GM19452 (cell line): ENCODE results near the gene ACP4.
"Not testable (repeated sequence)": the region's sequence is repeated elsewhere in the genome, so short reads cannot be mapped to it uniquely, and the experiment has no call there.

Source experiments
- ATAC-seq: cut with Tn5 transposase; IDR thresholded peaks from one replicate; pipeline ENCODE4 v1.9.1; 2021; ENCODE audit not compliant: unreplicated experiment

ACP4 gene

DNA sequence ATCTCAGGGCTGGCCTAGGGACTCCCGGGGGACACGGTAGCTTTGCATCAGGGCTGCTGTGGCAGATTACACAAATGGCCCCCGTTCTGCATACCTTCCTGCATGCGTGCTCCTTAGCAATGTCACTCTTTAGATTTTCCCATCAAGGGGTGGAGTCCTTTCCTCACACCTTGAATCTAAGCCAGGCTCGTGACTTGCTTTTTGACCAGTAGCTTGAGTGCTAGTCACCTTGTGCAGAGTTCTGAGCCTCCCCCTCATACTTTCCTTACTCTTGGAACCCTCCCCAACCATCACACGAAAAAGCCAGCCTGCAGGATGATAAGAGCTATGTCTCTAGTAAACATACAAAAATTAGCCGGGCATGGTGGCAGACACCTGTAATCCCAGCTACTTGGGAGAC is 16.8 kb upstream of the ACP4 start:
- not testable (repeated sequence) for ATAC-seq

DNA sequence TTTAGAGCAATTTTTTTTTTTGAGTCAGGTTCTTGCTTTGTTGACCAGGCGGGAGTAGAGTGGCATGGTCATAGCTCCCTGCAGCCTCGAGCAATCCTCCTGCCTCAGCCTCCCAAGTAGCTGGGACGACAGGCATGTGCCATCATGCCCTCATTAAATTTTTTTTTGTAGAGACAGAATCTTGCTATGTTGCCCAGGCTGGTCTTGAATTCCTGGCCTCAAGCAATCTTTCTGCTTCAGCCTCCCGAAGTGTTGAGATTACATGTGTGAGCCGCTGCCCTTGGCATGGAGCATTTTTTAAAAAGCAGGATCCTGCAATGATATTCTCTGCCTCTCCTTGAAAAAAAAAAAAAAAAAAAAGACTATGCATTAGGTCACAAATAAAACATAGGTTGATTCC is 14.1 kb upstream of the ACP4 start:
- ATAC-seq: no peak

DNA sequence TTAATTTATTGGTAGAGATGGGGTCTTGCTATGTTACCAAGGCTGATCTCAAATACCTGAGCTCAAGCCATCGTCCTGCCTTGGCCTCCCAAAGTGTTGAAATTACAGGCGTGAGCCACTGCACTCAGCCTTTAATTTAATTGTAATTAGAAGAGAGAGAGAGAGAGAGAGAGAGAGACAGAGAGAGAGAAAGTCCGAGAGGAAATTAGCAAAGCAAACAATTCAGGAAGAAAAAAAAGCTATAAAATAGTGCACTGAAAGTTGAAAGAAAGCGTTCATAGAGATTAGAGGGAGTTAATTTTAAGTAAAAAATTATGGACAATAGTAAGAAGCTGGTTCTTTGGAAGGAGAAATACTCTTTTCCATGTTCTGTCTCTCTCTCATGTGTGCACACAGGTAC is 13.0 kb upstream of the ACP4 start:
- ATAC-seq: no peak

DNA sequence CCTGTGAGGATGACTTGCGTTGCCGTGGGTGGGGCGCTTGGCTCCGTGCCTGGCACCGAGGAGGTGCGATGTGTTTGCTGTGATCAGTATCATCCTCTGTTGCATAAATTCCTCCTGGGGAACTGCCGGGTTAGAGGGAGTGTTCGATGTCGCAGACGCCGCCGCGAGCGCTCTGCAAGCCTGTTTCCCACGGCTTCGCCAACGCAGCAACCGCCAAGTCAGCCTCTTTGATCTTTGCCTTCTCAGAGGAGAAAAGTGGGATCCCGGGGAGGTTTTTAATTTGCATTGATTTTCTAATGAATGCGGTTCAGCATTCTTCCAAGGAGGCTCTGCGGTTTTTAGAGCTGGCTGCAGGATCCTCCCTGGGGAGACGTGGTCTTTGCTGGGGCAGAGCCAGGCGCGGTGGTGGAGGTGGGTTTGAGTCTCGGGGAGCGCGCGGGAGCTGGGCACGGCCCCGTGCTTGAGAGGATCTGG is 12.3 kb upstream of the ACP4 start:
- no peak for ATAC-seq

DNA sequence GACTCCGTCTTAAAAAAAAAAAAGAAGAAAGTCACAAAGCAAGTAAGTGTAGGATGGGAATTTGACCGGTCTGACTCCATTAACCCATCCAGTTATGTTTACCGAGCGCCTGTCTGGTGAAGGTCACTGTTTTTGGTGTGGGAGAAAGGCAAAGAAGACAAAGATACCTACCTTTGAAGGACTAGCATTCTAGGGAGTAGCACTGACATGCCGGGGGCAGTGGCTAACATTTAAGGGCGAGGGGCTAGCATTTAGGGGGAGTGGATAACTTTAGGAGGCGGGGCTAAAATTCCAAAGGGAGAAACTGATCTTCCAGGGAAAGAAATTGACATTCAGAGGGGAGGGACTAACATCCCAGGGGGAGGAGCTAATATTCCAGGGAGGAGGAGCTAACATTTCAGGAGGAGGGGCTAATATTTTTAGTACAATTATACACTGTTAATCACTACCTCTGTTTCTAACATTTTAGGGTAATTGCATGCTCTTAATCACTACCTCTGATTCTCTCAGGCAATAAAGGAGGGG is 11.2 kb upstream of the ACP4 start:
- ATAC-seq: no peak

DNA sequence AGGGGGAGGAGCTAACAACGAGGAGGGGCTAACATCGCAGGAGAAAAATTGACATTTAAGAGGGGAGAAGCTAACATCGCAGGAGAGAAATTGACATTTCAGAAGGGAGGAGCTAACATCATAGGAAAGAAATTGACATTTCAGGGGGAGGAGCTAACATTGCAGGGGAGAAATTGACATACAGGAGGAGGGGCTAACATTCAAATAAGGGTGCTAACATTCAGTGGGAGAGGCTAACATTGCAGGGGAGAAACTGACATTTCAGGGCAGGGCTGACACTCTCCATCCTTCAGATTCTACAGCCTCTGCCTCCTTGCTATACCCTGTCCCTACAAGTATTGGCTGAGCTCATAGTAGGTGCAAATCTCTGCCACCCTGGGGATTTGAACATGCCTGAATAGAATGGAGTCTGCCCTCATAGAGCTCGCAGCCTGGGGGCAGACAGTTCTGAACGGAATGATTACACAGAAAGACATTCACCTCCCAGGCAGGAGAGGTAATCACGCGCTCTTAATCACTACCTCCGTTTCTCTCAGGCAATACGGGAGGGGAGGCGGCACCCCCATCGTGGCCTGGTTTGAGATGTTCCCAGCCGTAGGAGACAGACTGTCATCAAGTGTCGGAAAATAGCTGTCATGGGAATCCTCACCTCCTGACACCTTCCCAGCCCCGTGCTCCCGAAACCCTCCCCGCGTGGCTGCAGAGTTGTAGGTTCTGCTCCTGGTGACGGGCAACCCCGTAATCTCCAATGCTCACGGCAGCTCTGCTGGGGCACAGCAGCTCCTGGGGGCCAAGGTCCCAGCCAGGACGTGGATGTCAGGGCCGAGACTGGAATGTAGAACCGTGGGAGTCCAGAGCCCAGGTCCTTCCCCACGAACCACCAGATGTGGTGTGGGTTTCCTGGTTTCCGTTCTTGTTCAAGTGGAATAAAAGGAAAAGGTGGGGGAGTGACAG is 10.4 kb upstream of the ACP4 start:
- no peak for ATAC-seq

DNA sequence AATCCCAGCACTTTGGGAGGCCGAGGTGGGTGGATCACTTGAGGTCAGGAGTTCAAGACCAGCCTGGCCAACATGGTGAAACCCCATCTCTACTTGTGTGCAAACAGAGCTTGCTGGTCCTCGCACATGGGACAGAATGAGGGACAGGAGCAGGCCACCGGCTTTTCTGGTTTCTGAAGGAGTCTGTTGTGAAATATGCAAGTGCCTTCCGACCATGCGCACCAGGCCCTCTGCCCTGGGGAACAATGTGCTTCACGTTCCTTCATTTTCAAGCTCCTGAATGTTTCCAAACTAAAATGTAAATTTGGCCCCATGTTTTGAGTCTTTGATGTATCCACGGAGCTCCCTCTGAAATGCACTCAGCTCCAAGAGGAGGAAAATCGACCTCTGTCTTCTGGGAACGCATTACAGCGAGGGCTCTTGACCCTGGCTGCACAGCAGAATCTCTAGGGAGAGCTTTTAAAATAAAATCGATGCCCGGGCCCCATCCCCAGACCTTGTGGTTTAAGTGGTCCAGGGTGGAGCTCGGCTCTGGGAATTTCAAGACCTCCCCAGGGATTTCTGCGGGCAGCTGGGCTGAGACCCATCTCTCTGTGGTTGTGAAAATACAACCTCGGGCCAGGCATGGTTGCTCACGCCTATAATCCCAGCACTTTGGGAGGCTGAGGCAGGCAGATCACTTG is 9.3 kb upstream of the ACP4 start:
- no peak for ATAC-seq

DNA sequence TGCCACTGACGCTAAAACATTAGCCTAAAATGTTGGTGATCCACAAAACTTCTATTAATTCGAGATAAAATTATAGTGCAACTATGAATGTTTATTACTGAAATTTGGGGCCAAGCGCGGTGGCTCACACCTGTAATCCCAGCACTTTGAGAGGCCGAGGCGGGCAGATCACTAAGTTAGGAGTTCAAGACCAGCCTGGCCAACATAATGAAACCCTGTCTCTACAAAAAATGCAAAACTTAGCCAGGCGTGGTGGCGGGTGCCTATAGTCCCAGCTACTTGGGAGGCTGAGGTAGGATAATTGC is 6.4 kb upstream of the ACP4 start:
- not testable (repeated sequence) for ATAC-seq

DNA sequence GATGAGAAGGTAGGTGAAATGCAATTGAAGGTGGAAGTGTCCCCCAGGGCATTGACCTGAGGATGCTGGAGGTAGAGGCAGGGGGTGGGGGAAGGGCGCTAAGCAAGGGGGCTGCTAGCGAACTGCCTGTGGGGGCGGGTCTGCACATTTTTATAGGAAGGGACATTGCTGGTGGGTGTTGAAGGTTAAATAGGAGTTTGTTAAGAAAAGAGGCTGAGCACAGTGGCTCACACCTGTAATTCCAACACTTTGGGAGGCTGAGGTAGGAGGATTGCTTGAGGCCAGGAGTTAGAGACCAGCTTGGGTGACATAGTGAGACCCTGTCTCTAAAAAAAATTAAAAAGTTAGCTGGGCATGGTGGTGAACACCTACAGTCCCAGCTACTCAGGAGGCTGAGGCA is 5.5 kb upstream of the ACP4 start:
- no peak for ATAC-seq

DNA sequence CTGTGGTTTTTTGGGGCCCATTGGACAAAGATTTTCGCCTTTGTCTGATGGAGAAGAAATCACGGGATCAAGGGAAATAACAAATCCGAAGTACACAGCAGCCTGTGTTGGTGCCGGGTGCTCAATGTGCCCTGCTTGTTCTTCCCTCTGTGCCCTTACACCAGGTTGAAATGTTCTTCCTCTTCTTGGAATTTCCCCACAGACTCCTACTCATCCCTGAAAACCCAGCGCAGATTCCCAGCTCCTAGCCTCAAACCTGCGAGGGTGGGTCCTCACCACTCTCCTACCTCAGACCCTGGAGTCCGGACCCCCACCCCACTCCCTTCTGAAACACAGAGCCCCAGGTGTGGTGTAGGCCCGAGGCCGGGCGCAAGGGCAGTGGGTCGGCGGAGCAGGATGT is 4.9 kb upstream of the ACP4 start:
- ATAC-seq: no peak

DNA sequence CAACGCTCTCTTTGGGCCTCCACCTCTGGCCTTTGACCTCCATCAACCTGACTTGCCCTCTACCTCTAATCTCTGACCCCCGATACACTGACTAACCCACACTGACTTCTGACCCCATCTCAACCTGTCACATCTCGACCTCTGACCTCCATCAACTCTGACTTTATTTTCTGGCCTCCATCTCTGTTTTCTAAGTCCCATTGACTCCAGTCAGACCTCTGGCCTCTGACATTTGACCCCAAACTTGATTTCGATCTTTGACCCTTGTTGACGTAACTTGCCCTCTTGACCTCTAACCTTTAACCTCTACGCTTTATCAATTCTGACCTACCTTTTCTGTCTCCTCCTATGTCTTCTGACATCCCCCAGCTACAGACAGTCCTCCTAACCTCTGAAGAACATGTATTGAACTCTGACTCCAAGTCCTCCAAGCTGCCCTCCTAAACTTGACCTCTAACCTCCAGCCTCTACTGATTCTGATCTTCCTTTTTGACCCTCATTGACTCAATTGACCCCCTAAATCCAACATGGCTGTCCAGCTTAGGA is 780 bp downstream of the ACP4 start:
- ATAC-seq: no peak

DNA sequence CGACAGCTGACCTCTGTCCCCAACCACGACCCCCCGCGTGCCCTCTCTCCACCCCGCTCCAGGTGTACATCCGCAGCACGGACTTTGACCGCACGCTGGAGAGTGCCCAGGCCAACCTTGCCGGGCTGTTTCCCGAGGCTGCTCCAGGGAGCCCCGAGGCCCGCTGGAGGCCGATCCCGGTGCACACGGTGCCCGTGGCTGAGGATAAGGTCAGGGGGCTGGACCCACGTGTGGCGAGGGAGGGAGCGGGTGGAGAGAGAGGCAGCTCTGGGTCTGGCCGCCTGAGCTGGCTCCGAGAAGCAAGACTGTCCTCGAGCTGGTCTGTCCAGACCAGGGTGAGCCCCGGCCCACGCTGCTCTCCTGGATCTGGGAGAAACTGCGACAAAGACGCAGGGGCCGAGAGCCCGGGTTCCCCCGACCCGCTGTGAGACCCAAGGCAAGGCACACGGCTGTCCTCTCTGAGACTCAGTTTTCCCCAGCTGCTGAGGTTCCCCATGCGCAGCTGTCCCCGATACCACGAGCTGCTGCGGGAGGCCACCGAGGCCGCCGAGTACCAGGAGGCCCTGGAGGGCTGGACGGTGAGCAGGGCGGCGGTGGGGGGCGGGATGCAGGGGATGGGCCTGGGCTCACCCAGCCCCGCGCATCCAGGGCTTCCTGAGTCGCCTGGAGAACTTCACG is 1.5 kb downstream of the ACP4 start:
- ATAC-seq: no peak

DNA sequence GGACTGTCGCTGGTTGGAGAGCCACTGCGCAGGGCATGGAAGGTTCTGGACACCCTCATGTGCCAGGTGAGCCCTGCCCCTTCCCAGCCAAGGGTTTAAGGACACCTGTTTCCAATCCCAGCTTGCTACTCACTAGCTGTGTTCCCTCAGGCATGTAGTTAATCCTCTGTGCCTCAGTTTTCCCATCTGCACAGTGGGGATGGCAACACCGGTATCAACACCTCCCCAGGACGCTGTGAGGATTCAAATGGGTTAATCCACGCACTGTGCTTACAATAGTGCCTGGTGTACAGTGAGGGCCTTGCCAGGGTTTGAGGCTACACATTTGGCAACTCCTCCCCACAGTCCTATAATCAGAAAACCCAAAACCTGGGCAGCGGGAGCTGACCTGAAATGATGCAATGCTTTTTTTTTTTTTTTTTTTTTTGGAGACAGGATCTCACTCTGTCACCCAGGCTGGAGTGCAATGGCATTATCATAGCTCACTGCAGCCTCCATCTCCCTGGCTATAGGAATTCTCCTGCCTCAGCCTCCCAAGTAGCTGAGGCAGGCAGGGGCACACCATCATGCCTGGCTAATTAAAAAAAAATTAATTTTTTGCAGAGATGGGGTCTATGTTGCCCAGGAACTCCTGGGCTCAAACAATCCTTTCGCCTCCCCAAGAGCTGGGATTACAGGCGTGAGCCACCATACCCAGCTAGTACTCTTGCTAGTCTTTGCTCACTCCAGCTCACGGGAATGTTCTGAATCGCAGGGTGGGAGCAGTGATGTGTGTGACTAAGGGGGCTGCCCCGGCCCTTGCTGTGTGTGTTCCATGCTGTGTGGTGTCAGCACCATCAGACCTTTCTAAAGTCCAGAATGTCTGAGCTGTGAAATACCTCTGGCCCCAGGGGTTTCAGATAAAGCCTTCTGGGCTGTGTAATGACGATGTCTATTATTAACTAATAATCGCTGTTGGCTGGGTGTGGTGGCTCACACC is 2.3 kb downstream of the ACP4 start:
- ATAC-seq: no peak

DNA sequence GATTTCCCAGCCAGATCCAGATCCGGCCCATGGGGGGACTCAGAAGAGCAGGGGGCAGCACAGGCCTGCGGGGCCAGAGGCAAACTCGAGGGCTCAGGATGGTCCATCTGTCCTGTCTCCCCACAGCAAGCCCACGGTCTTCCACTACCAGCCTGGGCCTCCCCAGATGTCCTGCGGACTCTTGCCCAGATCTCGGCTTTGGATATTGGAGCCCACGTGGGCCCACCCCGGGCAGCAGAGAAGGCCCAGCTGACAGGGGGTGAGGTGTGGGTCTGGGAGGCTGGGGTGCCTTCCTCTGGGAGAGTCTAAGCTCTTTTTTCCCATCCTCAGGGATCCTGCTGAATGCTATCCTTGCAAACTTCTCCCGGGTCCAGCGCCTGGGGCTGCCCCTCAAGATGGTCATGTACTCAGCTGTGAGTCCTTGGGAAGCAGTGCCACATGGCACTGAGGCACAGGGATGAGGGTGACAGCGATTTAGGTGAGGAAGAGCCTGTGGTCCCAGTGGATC is 3.4 kb downstream of the ACP4 start:
- ATAC-seq: no peak

DNA sequence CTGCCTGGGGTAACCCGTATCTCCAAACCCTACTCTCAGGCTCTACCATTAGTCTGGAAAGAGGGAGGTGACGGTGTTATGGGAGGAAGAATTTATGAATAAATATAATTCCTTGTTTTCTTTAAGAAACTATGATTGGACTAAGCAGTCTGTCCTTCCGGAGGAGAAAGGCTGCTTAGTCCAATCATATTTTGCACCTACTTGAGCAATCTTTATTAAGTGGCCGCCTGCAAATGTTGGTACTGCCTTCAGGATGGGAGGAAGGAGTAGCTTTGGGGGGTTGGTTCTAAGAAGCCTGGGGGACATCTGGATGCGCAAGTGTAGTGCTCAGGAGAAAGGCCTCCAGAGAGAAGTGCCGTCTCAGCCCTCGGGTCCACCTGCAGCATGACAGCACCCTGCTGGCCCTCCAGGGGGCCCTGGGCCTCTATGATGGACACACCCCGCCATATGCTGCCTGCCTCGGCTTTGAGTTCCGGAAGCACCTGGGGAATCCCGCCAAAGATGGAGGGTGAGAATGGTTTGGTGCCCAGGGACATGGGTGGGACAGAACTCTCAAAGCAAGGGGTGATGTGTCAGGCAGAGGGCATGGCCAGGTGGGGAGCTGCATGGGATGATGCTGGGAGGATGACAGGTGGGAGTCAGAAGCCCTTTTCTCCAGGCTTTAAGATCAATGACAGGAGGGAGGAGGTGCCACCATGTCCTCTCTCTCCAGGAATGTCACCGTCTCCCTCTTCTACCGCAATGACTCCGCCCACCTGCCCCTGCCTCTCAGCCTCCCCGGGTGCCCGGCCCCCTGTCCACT is 4.1 kb downstream of the ACP4 start:
- ATAC-seq: no peak

DNA sequence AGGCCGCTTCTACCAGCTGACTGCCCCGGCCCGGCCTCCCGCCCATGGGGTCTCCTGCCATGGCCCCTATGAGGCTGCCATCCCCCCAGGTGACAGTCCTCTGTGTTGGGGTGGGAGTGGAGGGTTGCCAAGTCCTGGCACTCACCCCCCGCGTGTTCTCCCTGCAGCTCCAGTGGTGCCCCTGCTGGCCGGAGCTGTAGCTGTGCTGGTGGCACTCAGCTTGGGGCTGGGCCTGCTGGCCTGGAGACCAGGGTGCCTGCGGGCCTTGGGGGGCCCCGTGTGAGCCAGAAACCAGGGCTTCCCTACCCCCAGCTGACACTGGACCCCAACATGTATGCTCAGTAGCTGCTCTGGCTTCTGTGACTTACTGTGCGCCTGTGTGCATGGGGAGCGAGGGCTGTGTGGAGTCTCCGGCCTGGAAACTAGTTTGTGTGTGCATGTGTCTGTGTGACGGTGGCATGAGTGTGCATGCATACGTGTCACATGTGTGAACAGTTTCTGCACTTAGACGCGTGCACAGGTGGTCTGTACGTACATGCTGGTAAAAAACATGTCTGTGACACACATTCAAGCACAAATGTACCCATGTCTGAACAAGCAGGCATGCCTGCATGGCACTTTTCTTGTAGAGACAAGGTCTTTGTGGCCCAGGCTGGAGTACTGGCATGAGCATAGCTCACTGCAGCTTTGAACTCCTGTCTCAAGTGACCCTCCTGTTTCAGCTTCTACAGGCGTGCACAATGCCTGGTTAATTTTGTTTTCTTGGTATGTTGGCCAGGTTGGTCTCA is 4.9 kb downstream of the ACP4 start:
- ATAC-seq: no peak

DNA sequence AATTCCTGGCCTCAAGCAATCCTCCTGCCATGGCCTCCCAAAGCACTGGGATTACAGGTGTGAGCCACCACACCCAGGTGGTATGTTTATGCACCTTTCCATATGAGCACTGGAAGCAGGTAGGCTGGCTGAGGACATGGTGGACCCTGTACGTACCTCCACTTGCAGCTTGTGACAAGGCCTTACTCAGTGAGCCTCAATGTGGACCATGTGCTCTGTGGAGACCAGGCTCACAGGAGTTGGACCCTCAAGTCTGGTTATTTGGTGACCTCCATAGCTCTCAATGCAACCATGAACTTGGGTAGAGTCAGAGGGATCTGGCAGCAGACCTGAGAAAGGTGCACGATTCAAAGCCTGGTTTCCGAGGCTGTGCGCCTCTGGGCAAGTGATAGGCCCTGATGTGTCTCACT is 5.5 kb downstream of the ACP4 start:
- no peak for ATAC-seq

DNA sequence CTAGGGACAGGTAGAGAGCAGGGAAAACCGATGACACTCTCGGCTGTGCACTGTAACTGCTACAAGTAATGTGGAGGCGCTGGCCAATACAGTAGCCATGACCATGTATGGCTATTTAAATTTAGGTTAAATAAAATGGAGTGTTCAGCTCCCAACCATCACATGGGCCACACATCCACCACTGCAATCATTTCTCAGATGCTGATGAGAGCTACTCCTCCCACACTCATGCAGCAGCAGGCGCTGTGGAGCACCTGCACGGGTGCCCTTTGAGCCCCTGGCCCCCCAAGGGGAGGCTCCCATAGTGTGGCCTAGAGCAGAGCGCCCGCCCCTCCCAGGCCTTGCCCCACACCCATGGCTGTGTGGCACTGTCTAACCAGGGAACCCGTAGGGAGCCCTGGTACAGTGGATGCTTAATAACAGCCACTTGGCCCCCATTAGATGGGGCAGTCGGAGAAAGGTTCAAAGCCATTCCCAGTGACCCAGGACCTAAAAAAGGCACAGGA is 6.0 kb downstream of the ACP4 start:
- no peak for ATAC-seq
